Measurements from ENCODE around the gene DHCR24. TPM values are rescaled to one million over a fixed set of nuclear protein-coding genes. Genes with fewer than 3 reads are reported as not detected.

Gene DHCR24
- total RNA-seq, 4 donors from 2014 or later: 5.3 to 36.1 (median 13.7) TPM

DNA sequence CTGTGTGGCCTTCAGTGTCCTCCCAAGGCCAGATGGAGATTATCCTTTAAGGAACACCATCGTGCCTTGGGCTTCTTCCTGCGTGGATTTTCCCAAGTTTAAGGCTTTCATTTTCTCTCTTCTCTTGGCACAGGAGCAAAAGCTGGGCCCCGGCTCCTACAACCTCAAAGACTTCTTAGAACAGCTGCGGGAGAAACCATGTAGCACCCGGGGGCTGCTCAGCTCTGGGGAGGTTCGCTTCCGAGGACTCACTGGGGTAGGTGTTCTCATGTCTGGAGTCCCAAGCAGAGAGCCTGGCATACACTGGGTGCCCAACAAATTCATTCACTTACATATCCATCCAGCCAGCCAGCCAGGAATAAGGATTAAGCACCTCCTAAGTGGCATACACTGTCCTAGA, 79.2 kb downstream of the DHCR24 start:
- H3K27ac ChIP-seq: no peak overlapping the region
- intact Hi-C loops (cut with DNase I; ENCODE audit: low total_unique reads): no loop called here
- H3K27me3 ChIP-seq: no peaks in the 10 kb centered on the region
- no peak for DNase-seq
- H3K4me3 ChIP-seq: no peak overlapping the region
- no peaks in the 10 kb centered on the region for H3K9me3 ChIP-seq
- H3K36me3 ChIP-seq: no peaks in the 10 kb centered on the region
- TF ChIP-seq, protein P1, sequence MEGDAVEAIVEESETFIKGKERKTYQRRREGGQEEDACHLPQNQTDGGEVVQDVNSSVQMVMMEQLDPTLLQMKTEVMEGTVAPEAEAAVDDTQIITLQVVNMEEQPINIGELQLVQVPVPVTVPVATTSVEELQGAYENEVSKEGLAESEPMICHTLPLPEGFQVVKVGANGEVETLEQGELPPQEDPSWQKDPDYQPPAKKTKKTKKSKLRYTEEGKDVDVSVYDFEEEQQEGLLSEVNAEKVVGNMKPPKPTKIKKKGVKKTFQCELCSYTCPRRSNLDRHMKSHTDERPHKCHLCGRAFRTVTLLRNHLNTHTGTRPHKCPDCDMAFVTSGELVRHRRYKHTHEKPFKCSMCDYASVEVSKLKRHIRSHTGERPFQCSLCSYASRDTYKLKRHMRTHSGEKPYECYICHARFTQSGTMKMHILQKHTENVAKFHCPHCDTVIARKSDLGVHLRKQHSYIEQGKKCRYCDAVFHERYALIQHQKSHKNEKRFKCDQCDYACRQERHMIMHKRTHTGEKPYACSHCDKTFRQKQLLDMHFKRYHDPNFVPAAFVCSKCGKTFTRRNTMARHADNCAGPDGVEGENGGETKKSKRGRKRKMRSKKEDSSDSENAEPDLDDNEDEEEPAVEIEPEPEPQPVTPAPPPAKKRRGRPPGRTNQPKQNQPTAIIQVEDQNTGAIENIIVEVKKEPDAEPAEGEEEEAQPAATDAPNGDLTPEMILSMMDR (IDR thresholded peaks at IDR 0.05): no peak
- TF ChIP-seq POLR2A (IDR thresholded peaks at IDR 0.05): no peak
- no peaks in the 10 kb centered on the region for H3K4me1 ChIP-seq

DNA sequence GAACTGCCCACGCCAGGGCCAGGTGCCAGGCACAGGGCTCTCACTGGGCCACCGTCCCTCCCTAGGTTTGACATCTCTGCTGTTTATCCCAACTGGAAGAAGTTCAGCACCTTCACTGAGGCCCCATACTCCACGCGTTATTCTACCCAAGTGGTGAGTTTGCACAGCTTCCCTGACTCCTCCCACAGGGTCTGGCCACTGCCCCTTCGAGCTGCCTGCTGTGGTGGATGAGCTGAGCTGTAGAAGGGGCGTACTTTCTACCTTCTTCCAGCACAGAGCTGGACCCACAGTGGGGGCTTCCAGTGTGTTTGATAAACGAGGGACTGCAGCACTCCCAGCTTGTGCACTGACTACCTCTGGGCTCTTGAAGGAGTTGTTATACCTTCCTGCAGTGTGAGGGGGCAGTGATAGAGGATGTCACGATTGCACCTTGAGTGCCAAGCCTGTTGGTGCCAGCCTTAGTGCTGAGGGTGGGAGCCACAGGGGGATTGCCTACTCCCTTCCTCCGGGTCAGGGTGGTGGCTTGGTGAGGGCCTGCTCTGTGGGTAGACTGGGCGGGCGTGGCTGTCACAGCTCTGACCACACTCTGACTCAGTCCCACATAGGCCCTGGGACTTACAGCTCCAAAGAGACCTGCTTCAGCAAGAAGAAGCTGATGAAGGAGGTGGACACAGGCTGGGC, 79.9 kb downstream of the DHCR24 start:
- Histone ChIP-seq H3K4me1 (no peaks in the 10 kb centered on the region), H3K4me3 (no peak overlapping the region), H3K36me3 (no peaks in the 10 kb centered on the region), H3K27ac (no peak overlapping the region), H3K27me3 (no peaks in the 10 kb centered on the region), H3K9me3 (no peaks in the 10 kb centered on the region)
- TF ChIP-seq, protein P1 (IDR thresholded peaks at IDR 0.05): no peak
- TF ChIP-seq POLR2A (IDR thresholded peaks at IDR 0.05): no peak
- no peak for DNase-seq
- intact Hi-C loops (cut with DNase I; ENCODE audit: low total_unique reads): no loop called here

DNA sequence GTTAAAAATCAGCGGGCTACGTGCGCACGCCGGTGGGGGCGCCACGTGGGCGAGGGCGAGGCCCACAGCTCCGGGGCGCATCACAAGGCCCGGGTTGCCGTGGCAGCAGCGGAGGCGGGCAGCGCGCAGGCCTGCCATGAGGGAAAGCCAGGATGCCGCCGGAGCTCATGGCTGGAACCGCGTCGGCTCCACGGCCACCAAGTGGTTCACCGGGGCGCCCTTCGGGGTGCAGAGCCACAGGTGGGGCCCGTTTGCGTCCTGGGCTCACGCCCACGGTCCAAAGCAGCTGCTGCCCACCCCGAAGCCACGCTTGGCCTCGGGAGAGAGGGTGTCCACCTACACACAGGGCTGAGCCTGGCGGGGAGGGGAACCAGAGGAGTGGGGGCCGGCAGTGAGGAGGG, 81.0 kb downstream of the DHCR24 start:
- H3K27ac ChIP-seq: no peak overlapping the region
- intact Hi-C loops (cut with DNase I; ENCODE audit: low total_unique reads): no loop called here
- no peak for DNase-seq

DNA sequence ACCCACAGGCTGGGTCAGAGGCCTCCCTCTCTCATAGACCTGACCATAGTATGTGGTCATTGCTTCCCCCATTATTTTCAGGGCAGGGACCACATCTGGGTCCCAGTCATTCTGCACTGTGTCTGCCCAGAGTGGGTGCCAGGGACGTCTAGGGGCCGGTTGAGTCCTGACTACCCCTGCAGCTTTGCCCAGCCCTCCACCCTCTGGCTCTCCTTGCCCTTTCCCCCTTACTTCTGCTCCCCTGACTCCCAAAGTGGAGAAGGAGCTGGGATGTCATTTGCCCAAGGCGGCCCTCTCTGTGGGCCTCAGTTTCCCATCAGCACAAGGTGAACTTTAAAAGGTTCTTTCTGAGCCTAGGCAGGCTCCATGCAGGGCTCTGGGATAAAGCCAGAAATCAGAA, 81.5 kb downstream of the DHCR24 start:
- Histone ChIP-seq H3K36me3 (no peaks in the 10 kb centered on the region), H3K27me3 (no peaks in the 10 kb centered on the region), H3K4me1 (no peaks in the 10 kb centered on the region), H3K9me3 (no peaks in the 10 kb centered on the region), H3K4me3 (no peak overlapping the region), H3K27ac (no peak overlapping the region)
- intact Hi-C loops (cut with DNase I; ENCODE audit: low total_unique reads): no loop called here
- TF ChIP-seq, protein P1 (IDR thresholded peaks at IDR 0.05): no peak
- TF ChIP-seq POLR2A (IDR thresholded peaks at IDR 0.05): no peak
- no peak for DNase-seq

More for the DNA sequence above, 81.0 kb downstream of the DHCR24 start:
- H3K9me3 ChIP-seq: no peaks in the 10 kb centered on the region
- no peaks in the 10 kb centered on the region for H3K4me1 ChIP-seq
- no peaks in the 10 kb centered on the region for H3K36me3 ChIP-seq
- TF ChIP-seq, protein P1 (IDR thresholded peaks at IDR 0.05): no peak
- no peak for TF ChIP-seq POLR2A (IDR thresholded peaks at IDR 0.05)
- H3K4me3 ChIP-seq: no peak overlapping the region
- no peaks in the 10 kb centered on the region for H3K27me3 ChIP-seq

DNA sequence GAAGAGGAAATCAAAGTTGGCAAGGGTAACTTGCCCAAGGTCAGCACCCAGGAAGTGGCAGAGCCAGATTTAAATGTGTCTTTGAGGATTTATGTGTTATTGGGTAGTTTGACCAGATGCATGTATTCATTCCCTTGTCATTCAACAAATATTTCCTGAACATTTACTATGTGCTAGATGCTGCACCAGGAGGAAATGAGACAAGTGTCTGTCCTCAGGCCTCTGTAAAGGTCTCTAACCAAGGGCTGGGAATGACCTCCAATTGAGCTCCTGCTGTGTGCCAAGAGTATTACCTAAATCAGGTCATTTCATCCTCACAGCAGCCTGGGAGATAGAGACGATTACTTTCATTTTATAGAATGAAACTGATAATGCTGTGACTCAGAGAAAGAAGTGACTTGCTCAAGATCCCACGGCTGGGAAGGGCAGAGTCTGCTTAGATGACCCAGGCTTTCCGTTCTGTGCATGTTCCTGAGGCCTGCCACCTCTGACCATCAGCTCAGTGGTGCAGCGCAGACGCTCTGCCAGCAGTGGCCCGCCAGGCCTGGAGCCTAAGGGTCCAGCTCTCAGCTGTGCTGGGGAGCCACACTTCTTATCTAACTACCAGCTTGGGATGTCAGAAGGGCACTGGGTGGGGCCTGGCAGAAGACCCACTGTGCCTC, 82.4 kb downstream of the DHCR24 start:
- DNase-seq: no peak
- no peaks in the 10 kb centered on the region for H3K36me3 ChIP-seq
- no peaks in the 10 kb centered on the region for H3K27me3 ChIP-seq
- H3K27ac ChIP-seq: no peak overlapping the region
- H3K4me3 ChIP-seq: no peak overlapping the region
- no peak for TF ChIP-seq POLR2A (IDR thresholded peaks at IDR 0.05)
- TF ChIP-seq, protein P1 (IDR thresholded peaks at IDR 0.05): no peak
- H3K4me1 ChIP-seq: no peaks in the 10 kb centered on the region
- no peaks in the 10 kb centered on the region for H3K9me3 ChIP-seq
- intact Hi-C loops (cut with DNase I; ENCODE audit: low total_unique reads): no loop called here
